WERI-Rb-1 (cell line): ENCODE data around the gene PTDSS2.
"Not testable (repeated sequence)": the region's sequence is repeated elsewhere in the genome, so short reads cannot be mapped to it uniquely, and the experiment has no call there.

Source experiments
- DNase-seq: peaks from one replicate; pipeline ENCODE4 v3.0.0-alpha.2; 2020
- H3K27ac ChIP-seq: fragments of 250-450 bp; sonication (Bioruptor Pico); 2 replicates; pipeline ENCODE4 v1.5.1; 2020; ENCODE audit warnings: mild to moderate bottlenecking, moderate library complexity
- H3K27me3 ChIP-seq: fragments of 250-450 bp; sonication (Bioruptor Pico); 2 replicates; pipeline ENCODE4 v1.5.1; 2021; ENCODE audit warnings: mild to moderate bottlenecking, low read depth, moderate library complexity; ENCODE audit not compliant: insufficient read depth, severe bottlenecking
- H3K36me3 ChIP-seq: fragments of 250-450 bp; sonication (Bioruptor Pico); 2 replicates; pipeline ENCODE4 v1.5.1; 2020; ENCODE audit warnings: mild to moderate bottlenecking, moderate library complexity
- H3K4me3 ChIP-seq: 2 replicates; pipeline ENCODE4 v1.5.1; 2011; ENCODE audit warnings: low read depth, mild to moderate bottlenecking, control low read depth, low read length
- H3K9me3 ChIP-seq: fragments of 250-450 bp; sonication (Bioruptor Pico); 2 replicates; pipeline ENCODE4 v1.5.1; 2021; ENCODE audit warnings: mild to moderate bottlenecking, moderate library complexity; ENCODE audit not compliant: severe bottlenecking
- TF ChIP-seq, protein P1 (sequence below): IDR thresholded peaks from 2 replicates; pipeline ENCODE4 v1.5.1; 2011; ENCODE audit warnings: low read depth, mild to moderate bottlenecking, control low read depth, inconsistent platforms, low read length

PTDSS2 gene

DNA sequence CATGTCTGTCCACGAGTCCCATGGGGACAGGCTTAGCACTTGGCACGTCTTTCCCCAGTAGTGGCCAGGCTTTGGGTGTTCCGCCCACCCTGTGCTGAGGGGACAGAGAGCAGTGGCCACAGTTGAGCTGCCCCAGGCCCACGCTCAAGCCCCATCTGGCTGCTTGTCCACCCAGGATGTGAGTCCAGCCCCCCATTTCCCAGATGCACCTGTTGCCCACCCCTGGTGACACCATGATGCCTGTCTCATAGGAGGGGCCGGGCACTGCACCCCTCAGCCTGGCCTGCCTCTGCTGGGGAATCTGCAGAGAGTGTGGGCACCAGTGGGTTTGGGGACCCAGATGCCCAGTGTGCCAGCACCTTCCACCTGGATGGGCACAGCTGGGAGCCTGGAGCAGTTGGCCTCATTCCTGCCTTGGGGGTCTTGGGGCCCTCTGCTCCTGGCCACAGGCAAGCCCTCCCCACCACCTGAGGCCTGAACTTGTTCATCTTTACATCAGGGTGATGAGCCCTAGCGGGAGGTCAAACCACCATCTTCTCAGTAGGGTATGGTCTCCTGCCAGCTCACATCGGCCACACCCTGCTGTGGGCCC, 41.0 kb upstream of the PTDSS2 start:
- Histone ChIP-seq H3K9me3 (peaks cover 5% of the 10 kb centered on the region), H3K27ac (no peak overlapping the region), H3K36me3 (no peaks in the 10 kb centered on the region), H3K27me3 (peaks cover 2% of the 10 kb centered on the region), H3K4me3 (no peak overlapping the region)
- DNase-seq, result no peak
- TF ChIP-seq, protein P1, sequence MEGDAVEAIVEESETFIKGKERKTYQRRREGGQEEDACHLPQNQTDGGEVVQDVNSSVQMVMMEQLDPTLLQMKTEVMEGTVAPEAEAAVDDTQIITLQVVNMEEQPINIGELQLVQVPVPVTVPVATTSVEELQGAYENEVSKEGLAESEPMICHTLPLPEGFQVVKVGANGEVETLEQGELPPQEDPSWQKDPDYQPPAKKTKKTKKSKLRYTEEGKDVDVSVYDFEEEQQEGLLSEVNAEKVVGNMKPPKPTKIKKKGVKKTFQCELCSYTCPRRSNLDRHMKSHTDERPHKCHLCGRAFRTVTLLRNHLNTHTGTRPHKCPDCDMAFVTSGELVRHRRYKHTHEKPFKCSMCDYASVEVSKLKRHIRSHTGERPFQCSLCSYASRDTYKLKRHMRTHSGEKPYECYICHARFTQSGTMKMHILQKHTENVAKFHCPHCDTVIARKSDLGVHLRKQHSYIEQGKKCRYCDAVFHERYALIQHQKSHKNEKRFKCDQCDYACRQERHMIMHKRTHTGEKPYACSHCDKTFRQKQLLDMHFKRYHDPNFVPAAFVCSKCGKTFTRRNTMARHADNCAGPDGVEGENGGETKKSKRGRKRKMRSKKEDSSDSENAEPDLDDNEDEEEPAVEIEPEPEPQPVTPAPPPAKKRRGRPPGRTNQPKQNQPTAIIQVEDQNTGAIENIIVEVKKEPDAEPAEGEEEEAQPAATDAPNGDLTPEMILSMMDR, result no peak

DNA sequence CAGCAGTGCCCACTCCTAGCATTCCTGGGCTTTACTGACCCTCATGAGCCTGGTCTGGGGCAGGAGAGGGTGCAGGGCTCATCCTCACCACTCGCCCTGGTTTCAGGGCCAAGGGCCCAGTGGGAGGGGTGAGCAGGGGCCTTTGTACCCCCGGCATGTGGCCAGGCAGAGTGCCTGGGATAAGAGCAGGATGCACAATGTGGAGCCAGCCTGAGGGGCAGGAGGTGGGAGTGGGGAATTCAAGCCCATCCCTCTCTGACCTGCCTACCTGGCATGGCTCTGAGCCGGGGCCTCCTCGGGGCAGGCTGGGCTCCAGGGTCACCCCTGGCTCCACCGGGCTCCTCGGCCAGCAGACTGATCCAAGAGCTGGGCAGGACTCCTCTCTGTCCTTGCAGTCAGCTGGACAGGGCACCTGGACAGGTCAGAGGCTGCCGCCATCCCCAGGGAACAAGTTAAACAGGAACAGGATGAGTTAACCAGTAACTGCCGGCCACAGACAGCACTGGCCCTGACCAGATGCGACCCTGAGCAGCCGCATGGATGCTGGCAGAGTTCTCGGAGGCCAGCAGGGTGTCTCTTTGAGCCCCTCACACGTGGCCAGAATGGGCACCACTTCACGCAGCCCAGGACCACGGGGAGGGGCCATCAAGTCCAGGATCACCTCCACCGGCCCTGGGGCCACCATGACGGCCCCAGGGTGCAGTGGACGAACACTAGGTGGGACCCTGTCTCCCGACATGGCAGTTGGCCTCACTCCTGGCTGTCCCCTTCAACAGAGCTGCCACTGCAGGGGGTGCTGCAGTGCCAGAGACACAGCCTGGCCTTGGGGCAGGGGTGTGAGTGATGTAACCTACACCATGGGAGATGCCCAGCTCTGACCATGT, 40.2 kb upstream of the PTDSS2 start:
- Histone ChIP-seq H3K36me3 (no peaks in the 10 kb centered on the region), H3K4me3 (no peak overlapping the region), H3K9me3 (peaks cover 5% of the 10 kb centered on the region), H3K27me3 (peaks cover 2% of the 10 kb centered on the region), H3K27ac (no peak overlapping the region)
- TF ChIP-seq, protein P1, result no peak; the same call in 1 of the 2 replicates
- no peak for DNase-seq

DNA sequence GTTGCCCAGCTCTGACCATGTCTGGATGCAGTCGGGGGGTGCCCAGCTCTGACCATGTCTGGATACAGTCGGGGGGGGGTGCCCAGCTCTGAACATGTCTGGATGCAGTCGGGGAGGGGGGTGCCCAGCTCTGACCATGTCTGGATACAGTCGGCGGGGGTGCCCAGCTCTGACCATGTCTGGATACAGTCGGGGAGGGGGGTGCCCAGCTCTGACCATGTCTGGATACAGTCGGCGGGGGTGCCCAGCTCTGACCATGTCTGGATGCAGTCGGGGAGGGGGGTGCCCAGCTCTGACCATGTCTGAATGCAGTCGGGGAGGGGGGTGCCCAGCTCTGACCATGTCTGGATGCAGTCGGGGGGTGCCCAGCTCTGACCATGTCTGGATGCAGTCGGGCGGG, 39.4 kb upstream of the PTDSS2 start:
- not testable (repeated sequence) for H3K27me3 ChIP-seq, H3K27ac ChIP-seq, DNase-seq, H3K36me3 ChIP-seq, H3K4me3 ChIP-seq, H3K9me3 ChIP-seq

DNA sequence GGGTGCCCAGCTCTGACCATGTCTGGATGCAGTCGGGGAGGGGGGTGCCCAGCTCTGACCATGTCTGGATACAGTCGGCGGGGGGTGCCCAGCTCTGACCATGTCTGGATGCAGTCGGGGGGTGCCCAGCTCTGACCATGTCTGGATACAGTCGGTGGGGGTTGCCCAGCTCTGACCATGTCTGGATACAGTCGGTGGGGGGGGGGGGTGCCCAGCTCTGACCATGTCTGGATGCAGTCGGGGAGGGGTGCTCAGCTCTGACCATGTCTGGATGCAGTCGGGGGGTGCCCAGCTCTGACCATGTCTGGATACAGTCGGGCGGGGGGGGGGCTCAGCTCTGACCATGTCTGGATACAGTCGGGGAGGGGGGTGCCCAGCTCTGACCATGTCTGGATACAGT, 38.6 kb upstream of the PTDSS2 start:
- not testable (repeated sequence) for H3K4me3 ChIP-seq, H3K9me3 ChIP-seq, DNase-seq, H3K36me3 ChIP-seq, H3K27ac ChIP-seq
- H3K27me3 ChIP-seq, result peaks cover 12% of the 10 kb centered on the region

DNA sequence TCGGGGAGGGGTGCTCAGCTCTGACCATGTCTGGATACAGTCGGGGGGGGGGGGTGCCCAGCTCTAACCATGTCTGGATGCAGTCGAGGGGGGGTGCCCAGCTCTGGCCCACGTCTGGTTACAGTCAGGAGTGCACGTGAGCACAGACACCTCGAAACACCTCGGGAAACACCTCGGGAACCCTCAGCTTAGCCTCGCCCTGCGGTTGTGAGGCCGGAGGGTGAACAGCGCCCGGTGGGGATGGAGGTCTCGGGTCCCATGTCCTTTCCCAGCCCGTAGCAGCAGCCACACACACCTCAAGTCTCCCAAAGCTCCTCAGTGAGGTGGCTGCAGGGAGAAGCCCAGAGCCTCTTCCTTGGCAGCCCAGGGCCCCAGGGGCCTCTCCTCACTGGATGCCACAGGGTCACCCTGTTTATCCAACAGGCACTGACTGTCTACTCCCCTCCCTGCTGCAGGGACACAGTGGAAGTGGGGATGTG, 37.4 kb upstream of the PTDSS2 start:
- Histone ChIP-seq H3K9me3 (peaks cover 3% of the 10 kb centered on the region), H3K36me3 (no peaks in the 10 kb centered on the region), H3K4me3 (no peak overlapping the region), H3K27ac (no peak overlapping the region), H3K27me3 (peaks cover 24% of the 10 kb centered on the region)
- TF ChIP-seq, protein P1, result no peak
- no peak for DNase-seq

DNA sequence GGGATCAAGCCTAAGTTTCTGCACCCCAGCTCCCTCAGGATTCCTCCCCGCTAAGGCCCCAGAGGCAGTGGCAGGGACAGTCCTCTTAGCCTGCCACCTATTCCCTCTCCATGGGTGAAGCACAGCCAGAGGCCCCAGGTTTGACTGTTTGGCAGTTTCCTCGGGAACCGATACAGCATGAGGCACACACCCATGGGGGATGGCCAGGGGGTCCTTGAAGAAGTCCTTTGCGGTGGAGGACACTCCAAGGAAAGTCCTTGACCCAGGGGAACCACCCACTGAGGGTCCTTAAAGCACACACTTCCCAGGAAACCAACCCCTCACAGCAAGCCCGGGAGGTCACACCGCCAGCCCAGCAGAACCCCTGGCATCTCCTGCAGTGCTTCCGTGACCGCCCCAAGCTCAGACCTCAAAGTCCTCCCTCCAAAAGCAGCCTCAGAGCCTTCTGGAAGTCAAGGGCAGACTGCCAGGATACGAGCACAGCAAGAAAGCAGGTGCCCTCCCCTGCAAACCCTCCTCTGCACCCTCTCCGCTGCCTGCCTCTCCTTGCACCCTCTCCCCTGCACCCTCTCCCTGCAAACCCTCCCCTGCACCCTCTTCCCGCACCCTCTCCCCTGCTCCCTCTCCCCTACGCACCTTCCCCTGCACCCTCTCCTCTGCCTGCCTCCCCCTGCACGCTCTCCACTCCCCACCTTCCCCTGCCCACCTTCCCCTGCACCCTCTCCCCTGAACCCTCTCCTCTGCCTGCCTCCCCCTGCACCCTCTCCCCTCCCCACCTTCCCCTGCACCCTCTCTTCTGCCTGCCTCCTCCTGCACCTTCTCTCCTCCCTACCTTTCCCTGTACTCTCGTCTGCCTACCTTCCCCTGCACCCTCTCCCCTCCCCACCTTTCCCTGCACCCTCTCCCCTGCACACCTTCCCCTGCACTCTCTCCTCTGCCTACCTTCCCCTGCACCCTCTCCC, 36.7 kb upstream of the PTDSS2 start:
- DNase-seq, result no peak
- peaks cover 31% of the 10 kb centered on the region for H3K27me3 ChIP-seq
- TF ChIP-seq, protein P1, result no peak
- H3K4me3 ChIP-seq, result no peak overlapping the region
- no peak overlapping the region for H3K27ac ChIP-seq
- H3K9me3 ChIP-seq, result no peaks in the 10 kb centered on the region
- no peaks in the 10 kb centered on the region for H3K36me3 ChIP-seq
